ENCODE data around the gene NPTN. TPM values are rescaled to one million over a fixed set of nuclear protein-coding genes. Genes with fewer than 3 reads are reported as not detected.

Gene NPTN
- polyA plus RNA-seq, 1 experiment = 195 TPM

DNA sequence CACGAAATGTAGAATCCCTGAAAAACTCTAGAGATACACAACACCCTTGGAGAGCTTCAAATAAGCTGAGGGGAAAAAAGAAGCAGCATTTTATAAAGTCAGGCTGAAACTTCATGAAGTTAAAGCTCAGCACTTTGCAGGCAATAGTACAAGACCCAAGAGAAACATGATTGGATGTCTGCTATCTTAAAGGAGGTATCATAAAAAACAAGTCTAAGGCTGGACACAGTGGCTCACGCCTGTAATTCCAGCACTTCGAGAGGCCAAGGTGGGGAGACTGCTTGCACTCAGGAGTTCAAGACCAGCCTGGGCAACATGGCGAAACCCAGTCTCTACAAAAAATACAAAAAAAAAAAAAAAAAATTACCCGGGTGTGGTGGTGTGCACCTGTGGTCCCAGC, 42.9 kb downstream of the NPTN start:
- ChIA-PET POLR2A (interaction anchor here (0.7 kb wide), 1 partner anchor 19 kb away, joined by 3 read pairs; no protein-coding TSS in a partner anchor), CTCF (interaction anchor here (0.6 to 2.6 kb wide), 2 partner anchors 46 to 107 kb away, joined by 5 to 13 read pairs; no protein-coding TSS in a partner anchor)
- DNase-seq (ENCODE audit: low read depth, low spot score) = no peak
- TF ChIP-seq, protein P1, sequence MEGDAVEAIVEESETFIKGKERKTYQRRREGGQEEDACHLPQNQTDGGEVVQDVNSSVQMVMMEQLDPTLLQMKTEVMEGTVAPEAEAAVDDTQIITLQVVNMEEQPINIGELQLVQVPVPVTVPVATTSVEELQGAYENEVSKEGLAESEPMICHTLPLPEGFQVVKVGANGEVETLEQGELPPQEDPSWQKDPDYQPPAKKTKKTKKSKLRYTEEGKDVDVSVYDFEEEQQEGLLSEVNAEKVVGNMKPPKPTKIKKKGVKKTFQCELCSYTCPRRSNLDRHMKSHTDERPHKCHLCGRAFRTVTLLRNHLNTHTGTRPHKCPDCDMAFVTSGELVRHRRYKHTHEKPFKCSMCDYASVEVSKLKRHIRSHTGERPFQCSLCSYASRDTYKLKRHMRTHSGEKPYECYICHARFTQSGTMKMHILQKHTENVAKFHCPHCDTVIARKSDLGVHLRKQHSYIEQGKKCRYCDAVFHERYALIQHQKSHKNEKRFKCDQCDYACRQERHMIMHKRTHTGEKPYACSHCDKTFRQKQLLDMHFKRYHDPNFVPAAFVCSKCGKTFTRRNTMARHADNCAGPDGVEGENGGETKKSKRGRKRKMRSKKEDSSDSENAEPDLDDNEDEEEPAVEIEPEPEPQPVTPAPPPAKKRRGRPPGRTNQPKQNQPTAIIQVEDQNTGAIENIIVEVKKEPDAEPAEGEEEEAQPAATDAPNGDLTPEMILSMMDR (IDR thresholded peaks at IDR 0.05; ENCODE audit: low read depth, low read length) = no peak
- H3K9me3 ChIP-seq (ENCODE audit: control insufficient read depth, insufficient read depth, low read length) = no peaks in the 10 kb centered on the region
- H3K4me3 ChIP-seq (ENCODE audit: low read depth, low read length) = no peak overlapping the region
- no peaks in the 10 kb centered on the region for H3K27me3 ChIP-seq (ENCODE audit: control insufficient read depth, insufficient read depth, low read length)
- no peak overlapping the region for H3K27ac ChIP-seq (ENCODE audit: low read depth, low read length)

GRCh38 chr15:73589766-73590165, 43.4 kb downstream of the NPTN start:
- Histone ChIP-seq H3K4me3 (ENCODE audit: low read depth, low read length) (no peak overlapping the region), H3K9me3 (ENCODE audit: control insufficient read depth, insufficient read depth, low read length) (no peaks in the 10 kb centered on the region), H3K27ac (ENCODE audit: low read depth, low read length) (no peak overlapping the region), H3K27me3 (ENCODE audit: control insufficient read depth, insufficient read depth, low read length) (no peaks in the 10 kb centered on the region)
- DNase-seq (ENCODE audit: low read depth, low spot score) = no peak
- ChIA-PET POLR2A (no interaction called here), CTCF (interaction anchor here (0.6 to 2.6 kb wide), 3 partner anchors 30 to 107 kb away, joined by 5 to 13 read pairs (median 5); no protein-coding TSS in a partner anchor)
- TF ChIP-seq, protein P1 (IDR thresholded peaks at IDR 0.05; ENCODE audit: low read depth, low read length) = no peak

GRCh38 chr15:73585871-73586654, 47.1 kb downstream of the NPTN start:
- H3K9me3 ChIP-seq (ENCODE audit: control insufficient read depth, insufficient read depth, low read length) = no peaks in the 10 kb centered on the region
- H3K4me3 ChIP-seq (ENCODE audit: low read depth, low read length) = no peak overlapping the region
- DNase-seq (ENCODE audit: low read depth, low spot score) = no peak
- POLR2A ChIA-PET = no interaction called here
- TF ChIP-seq, protein P1 (IDR thresholded peaks at IDR 0.05; ENCODE audit: low read depth, low read length) = no peak
- CTCF ChIA-PET = interaction anchor here (1.2 to 1.4 kb wide), 2 partner anchors 49 to 50 kb away, joined by 3 to 5 read pairs; no protein-coding TSS in a partner anchor
- H3K27me3 ChIP-seq (ENCODE audit: control insufficient read depth, insufficient read depth, low read length) = no peaks in the 10 kb centered on the region
- H3K27ac ChIP-seq (ENCODE audit: low read depth, low read length) = no peak overlapping the region

DNA sequence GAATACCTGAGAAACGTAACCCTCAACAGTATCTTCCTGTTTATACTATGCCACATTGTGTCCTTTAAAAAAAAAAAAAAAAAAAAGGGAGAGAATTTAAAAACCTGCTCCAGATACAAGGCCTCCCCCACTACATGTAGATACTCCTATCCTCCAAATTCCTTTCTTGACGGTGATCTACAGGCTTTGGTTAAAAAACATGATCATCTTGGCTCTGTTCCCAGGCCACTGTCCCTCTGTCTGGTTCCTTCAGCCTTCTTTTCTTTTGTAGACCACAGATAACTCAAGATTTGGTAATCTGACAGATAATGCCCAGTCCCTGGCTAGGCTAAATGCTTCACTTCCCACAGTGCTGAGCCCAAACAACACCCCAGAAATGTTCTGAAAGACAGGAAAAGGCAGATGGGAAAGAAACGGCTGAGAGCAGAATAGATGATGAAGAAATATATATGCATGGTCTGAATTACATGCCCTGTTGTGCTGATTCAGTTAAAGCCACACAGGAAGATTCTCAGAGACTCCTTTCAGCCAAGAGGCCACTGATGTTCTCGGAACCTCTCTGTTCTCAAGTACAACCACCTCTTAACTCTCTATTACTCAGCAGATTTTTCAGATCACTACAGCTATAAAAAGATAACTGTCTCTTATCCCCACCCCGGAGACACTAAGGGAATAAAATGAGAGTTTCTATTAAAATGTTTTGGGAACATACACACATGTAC, 48.3 kb downstream of the NPTN start:
- DNase-seq (ENCODE audit: low read depth, low spot score) = no peak
- Histone ChIP-seq H3K27ac (ENCODE audit: low read depth, low read length) (no peak overlapping the region), H3K4me3 (ENCODE audit: low read depth, low read length) (no peak overlapping the region), H3K27me3 (ENCODE audit: control insufficient read depth, insufficient read depth, low read length) (no peaks in the 10 kb centered on the region), H3K9me3 (ENCODE audit: control insufficient read depth, insufficient read depth, low read length) (no peaks in the 10 kb centered on the region)
- ChIA-PET CTCF (interaction anchor here (1.4 kb wide), 1 partner anchor 52 kb away, joined by 5 read pairs; no protein-coding TSS in a partner anchor), POLR2A (no interaction called here)
- TF ChIP-seq, protein P1 (IDR thresholded peaks at IDR 0.05; ENCODE audit: low read depth, low read length) = no peak

All from AG04450 (cell line).